NCI-H82 treated with DMSO at 0.1 percent for 48 hours (cell line): Measurements from ENCODE around the gene TFAM.
"Not testable (repeated sequence)": the region's sequence is repeated elsewhere in the genome, so short reads cannot be mapped to it uniquely, and the experiment has no call there.

Experiments
- DNase-seq: peaks from one replicate; lab custom pipeline; 2025; ENCODE audit not compliant: unreplicated experiment; lab: John Stamatoyannopoulos, UW

The TFAM gene

DNA sequence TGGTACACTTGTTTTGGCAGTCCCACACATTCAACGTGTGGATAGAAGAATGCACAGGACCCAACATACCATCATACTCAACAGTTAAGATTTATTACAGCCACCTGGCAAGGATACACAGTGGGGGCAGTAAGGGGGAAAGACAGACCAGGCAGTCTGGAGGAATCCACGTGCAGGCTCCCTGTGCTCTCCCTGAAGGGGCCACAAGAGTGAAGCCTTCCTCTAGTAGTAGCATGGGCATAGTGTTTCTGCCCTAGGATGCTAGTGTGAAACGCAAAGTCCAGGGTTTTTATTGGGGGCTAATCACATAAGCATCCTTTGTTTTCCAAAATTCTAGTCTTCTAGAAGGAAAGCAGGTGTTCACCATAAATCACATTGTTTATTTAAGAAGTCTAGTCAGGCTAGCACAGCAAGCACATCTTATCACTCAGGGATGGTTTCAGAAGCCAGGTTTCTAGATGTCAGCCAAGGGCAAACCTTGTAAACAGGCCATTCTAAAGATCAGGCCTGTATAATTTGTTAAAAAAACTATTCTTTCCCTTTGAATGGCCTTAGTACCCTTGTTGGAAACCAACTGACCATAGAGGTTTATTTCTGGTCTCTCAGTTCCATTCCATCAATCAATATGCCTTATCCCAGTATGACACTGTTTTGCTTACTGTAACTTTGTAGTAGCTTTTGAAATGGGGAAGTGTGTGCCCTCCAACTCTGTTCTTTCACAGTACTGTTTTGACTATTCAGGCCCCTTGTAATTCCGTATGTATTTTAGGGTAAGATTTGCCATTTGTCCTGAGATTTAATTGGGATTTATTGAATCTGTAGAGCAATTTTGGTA is 12.4 kb upstream of the TFAM start:
- DNase-seq: no peak

- DNase-seq: no peak
Measured at GRCh38 chr10:58373442-58373827, 11.8 kb upstream of the TFAM start.

DNA sequence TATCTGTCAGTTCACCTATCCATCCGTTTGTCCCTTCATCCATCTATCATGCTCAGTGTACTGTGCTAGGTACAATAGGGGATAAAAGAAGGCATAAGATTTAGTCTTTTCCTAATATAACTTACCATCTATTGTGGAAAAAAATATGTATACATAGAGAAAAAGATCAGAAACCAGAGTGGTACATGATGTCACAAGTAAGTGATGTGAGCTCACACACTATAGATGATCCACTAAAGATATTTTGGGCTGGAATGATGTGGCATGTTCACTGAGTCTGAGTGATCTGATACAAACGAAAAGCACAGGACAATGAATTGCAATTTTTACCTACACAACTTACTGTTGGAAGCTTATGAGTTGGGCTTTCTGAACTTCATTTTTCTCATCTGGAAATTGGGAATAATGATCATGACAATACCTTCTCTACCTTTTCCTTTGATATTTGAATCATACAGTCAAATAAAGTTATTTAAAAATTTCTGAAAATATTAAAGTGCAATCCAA is 2.7 kb upstream of the TFAM start:
- no peak for DNase-seq

DNA sequence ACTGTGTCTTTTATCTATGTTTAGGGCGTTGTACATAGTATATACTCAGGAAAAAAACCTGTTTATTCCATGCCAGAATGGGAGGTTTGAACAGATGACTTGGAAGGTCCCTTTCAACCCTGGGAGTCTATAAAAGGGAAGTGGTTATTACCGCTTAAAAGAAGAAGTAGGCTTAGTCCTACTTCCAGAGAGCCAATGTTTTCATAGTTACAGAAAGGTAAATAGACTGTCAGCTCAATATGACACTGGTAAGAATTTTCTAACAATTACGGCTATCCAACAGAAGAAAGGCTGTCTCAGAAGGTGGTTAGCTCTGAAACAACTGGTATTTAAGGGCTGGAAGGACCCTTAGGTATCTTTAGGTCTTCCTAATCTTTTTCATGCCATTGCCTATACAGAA is 1.1 kb upstream of the TFAM start:
- DNase-seq: no peak

DNA sequence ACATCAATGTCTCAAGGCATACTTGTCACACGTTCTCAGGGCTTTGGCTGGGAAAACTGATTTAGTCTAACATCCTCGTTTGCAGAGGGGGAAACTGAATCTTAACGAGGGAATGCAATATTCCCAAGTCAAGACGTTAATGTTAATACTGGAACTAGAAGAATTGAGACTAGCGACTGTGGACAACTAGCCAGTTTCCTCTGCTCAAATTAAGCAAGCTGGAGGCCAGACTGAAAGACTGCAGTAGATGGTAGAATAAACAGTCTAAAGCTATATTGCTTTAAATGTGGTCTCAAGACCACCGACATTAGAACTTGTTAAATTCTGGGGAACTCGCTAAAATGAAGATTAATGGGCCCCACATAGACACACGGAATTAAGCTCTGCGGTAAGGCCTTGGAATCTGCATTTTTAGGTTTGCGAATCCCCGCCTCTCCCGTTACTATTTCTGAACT is 639 bp upstream of the TFAM start:
- DNase-seq: no peak

GRCh38 chr10:58385784-58386112 is 538 bp downstream of the TFAM start:
- DNase-seq: no peak

- no peak for DNase-seq
Measured at GRCh38 chr10:58389024-58389423, 3.8 kb downstream of the TFAM start.

DNA sequence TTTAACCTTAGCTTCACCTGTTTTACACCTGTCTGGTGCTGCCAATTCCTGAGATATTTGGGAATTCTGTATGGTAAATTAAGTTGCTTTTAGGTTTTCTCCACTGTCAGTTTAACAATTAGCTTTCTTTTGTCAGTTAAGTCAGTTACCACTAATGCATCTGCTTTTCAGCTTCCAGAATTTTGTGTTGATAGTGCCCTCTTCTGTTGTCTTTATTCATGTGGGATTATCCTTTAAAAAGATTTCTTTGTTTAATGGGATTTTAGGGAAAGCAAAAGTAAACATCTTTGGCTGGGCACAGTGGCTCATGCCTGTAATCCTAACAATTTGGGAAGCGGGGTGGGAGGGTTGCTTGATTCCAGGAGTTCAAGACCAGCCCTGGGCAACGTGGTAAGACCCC is 8.1 kb downstream of the TFAM start:
- peak; percentile 89 for DNase-seq

- no peak for DNase-seq
Measured at GRCh38 chr10:58394471-58394870, 9.3 kb downstream of the TFAM start.

GRCh38 chr10:58396057-58396456 is 10.8 kb downstream of the TFAM start:
- DNase-seq: no peak

DNA sequence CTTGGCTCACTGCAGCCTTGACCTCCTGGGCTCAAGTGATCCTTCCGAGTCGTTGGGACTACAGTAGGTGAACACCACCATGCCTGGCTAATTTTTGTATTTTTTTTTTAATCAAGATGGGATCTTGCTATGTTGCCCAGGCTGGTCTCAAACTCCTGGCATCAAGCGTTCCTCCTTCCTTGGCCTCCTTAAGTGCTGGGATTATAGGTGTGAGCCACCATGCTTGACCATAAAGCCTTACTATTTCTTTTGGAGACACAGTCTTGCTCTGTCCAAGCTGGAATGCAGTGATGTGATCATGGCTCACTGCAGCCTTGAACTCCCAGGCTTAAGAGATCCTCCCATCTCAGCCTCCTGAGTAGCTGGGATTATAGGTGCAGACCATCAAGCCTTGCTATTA is 12.6 kb downstream of the TFAM start:
- DNase-seq: no peak

DNA sequence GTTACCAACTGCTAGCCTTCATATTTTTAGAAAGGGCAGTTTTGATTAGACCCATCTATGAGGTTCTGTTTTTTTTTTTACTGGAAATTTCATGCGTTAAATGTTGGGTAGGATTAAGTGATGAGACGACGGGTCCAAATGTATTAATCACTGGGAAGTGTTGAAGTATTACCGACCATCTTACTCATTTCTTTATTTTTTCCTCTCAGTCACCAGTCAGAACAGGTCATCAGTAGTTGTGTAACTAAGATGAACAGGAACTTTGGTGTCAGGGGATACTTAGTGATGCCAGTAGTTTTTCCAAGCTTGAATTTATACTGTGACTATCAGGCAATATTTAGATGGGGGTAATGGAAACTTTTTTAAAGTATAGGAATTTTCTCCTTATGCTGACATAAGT is 14.2 kb downstream of the TFAM start:
- no peak for DNase-seq

DNA sequence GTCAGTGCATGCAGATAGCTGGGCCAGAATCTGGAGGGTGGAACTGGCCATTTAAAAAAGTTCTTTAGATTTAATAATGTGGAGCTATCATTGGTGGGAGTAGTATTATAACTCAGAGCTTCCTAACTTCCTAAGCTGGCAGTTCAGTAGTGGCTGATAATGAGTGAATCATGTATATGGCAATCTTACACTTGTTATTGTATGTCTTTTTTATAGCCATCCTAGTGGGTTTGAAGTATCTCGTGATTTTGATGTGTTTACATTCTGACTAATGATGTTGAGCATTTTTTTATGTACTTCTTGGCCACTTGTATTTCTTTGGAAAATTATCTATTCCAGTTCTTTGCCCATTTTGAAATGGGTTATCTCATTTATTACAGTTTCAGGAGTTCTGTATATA is 15.4 kb downstream of the TFAM start:
- DNase-seq: no peak

DNA sequence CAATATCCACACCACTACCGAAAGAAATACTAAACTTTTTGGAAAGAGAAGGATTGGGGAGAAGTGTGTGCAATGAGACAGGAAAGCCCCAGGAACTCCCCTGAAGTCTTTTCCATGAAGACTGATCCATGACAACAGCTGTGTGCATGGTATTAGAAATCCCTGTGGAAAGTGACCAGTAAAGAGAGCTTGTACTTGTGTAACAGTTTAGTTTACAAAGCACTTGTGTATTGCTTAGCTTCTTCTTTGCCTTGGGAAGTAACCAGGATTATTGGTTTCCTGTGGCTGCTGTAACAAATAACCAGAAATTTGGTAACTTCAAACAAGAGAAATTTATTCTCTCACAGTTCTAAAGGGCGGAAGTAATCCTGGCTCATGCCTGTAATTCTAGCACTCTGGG is 18.8 kb downstream of the TFAM start:
- DNase-seq: no peak

DNA sequence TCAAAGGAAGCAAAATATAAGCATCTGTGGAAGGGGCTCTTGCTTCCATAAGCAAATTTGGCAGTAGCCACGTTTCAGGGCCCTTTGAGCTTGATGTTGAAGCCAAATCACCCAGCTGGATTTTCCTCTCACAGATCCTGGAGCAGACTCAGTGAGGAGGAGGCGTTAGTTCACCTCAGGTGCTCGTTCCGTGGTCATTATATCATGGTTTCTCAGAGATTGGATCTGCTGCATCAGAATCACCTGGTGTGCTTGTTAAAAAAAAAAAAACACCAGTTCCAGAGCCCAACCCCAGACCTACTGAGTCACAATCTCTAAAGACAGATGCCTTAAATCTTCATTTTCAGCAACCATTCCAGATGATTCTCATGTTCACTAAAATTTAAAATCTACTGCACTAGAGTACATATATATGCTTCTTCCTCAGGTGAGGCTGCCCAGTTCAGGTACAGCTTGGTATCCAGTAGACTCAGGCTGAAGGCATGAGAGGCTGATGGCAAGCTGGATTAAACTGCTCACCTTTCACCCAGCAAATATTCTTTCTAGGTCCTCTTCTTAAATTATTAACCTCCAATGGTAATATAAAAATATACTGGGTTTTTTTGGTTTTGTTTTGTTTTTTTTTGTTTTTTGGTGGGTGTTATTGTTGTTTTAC is 24.9 kb downstream of the TFAM start:
- DNase-seq: no peak

DNA sequence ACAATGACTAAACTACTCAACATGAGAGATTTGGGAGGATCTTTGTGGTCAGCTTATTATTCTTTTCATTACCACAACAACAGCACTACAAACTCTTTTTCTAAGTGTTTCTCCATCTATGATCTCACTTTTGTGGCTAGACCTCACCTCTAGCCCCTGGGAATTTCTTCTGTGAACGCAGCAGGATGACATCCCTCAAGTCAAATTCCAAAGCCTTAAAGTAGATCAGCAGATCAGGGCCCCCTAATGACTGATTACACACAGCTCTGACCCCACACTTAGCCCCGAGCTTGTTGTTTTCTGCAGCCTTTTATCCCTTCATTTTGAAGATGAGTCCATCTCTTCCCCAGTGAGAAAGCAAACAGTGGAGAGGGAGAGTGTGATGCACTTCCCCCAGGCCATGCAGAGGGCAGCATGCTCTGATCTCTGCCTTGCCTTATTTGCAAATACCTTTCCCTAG is 27.3 kb downstream of the TFAM start:
- DNase-seq: peak; percentile 27

DNA sequence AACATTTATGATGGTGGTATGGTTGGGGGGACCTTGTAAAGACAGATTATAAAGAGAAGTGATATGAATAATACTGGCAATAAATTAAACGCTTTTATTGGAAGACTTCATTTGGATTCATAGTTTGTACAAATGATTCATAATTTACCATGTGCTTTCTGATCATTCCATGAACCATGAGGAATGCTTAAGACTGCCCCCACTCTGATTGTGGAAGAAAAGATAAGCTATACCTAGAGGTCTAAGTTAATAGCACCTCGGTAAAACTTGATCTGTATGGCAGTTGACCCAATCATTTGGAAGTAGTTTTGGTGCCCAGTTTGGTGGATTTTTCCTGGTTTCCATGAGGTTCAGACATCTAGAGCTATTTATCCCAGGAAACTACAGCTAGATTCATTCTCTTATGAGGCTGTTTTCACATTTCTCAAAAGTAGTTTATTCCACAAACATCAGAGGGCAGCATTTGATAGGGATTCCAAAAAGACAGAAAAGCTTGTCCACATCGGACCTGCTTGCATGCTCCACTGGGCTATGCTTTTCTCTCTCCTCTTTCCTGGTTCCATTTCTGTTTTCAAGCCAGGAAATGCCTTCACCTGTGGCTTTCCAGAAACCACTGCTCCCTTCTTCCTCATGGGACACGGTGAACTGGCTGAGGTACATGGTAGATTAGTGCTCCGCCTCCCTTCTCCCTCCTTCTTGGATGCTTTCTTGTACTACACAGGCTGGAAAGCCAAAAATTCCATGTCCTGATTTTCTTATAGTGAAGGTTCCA is 29.2 kb downstream of the TFAM start:
- DNase-seq: no peak

DNA sequence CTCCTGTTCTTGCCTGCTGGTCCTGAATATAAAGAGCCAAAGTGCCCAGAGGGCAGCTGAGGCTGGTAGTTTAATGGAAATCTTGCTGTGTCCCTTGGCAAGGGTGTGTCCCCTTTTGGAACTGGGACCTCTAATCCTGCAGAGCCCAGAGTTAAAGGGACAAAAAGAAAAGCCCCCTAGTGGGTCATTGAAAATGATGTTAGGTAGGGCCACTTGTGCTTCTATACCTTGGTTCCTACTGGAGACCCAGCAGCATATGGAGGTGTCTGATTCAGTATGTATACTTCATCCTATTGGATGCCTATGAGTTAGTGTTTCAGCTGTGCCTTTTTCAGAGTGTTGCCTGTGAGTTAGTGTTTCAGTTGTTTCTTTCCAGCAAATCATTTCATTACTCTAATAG is 30.5 kb downstream of the TFAM start:
- DNase-seq: no peak

DNA sequence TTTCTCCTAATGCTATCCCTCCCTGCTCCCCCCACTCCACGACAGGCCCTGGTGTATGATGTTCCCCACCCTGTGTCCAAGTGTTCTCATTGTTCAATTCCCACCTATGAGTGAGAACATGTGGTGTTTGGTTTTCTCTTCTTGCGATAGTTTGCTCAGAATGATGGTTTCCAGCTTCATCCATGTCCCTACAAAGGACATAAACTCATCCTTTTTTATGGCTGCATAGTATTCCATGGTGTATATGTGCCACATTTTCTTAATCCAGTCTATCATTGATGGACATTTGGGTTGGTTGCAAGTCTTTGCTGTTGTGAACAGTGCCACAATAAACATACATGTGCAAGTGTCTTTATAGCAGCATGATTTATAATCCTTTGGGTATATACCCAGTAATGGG is 32.7 kb downstream of the TFAM start:
- DNase-seq: not testable (repeated sequence)

DNA sequence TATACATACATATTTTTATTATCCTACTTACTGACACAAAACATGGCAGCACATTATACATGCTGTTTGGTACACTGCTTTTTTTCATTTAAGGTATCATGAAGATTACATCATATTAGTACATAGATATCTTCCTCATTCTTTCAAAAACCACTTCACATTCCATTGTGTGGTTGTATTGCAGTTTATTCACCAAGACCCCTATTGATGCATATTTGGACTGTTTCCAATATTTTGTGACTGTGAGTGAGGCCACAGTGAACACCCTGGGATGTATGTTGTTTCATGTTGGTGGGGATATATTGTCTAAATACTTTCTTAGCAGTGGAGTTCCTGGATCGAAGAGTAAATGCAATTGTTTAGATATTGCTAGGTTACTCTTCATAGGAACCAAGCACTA is 39.0 kb downstream of the TFAM start:
- no peak for DNase-seq

DNA sequence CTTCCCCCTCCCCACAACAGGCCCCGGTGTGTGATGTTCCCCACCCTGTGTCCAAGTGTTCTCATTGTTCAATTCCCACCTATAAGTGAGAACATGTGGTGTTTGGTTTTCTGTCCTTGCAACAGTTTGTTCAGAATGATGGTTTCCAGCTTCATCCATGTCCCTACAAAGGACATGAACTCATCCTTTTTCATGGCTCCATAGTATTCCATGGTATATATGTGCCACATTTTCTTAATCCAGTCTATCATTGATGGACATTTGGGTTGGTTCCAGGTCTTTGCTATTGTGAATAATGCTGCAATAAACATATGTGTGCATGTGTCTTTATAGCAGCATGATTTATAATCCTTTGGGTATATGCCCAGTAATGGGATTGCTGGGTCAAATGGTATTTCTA is 43.2 kb downstream of the TFAM start:
- DNase-seq: not testable (repeated sequence)

GRCh38 chr10:58431903-58432302 is 46.7 kb downstream of the TFAM start:
- no peak for DNase-seq
